HTERT RPE-1 (cell line): ENCODE results near the gene SH2D1A.

ENCODE experiments used
- in situ Hi-C: fragments of 300-500 bp; cut with MboI; formaldehyde crosslinking; loops from 4 replicates; pipeline ENCODE4 v1.14.3; 2020; ENCODE audit warnings: low sequenced_read_pairs

The SH2D1A gene

GRCh38 chrX:124415115-124415800, 68.9 kb downstream of the SH2D1A start:
- in situ Hi-C loops, result no loop called here

GRCh38 chrX:124421898-124422655, 75.7 kb downstream of the SH2D1A start:
- in situ Hi-C loops, result no loop called here
